ENCODE results near the gene FAM168A. TPM values are rescaled to one million over a fixed set of nuclear protein-coding genes. Genes with fewer than 3 reads are reported as not detected.

The FAM168A gene
- total and polyA plus RNA-seq, 3 donors from 2014 or later: 20.1 to 30.2 (median 29.8) TPM

GRCh38 chr11:73623686-73624085 lies 25.8 kb upstream of the FAM168A start:
- Histone ChIP-seq H3K27me3 (no peaks in the 10 kb centered on the region), H3K36me3 (ENCODE audit: low read depth, missing control alignments) (no peaks in the 10 kb centered on the region), H3K27ac (no peak overlapping the region), H3K4me3 (no peak overlapping the region), H3K9me3 (no peaks in the 10 kb centered on the region), H3K4me1 (peaks cover 8% of the 10 kb centered on the region)
- TF ChIP-seq POLR2A (IDR thresholded peaks at IDR 0.05) (no peak), CTCF (IDR thresholded peaks at IDR 0.05) (no peak)
- 43 to 53% methylated on average over 3 of the region's 3 CpGs for WGBS, 2 donors
- intact Hi-C loops (cut with DNase I; ENCODE audit: low total_unique reads): no loop called here
- DNase-seq: no peak

DNA sequence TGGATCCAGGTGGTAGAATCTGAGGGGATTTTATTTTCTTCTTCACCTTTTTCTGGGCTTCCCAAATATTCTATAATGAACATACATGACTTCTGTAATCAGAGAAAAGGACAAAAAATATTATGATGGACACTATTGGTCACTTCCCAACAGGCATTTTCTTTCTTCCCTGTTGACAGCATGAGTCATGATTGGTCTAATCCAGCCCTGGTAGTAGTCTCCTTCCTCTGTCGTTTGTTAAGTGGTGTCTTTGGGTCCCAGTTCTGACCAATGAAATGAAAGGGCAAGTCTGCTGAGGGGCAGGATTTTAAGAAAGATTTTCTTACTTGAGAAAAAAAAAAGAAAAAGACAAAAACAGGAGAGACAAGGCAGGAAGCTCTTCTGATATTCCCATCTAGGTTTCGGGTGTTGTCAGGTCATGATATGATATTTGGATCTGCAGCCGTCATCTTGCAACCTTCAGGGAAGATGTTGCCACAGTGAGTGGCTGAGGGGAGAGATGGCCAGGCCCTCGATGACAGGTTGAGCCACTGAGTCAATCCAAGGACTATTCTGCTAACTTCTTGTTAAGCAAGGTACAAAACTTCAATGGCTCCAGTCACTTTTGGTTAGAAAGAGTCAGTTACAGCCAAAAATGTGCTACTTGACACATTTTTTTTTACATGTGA lies 25.1 kb upstream of the FAM168A start:
- Histone ChIP-seq H3K36me3 (ENCODE audit: low read depth, missing control alignments) (no peaks in the 10 kb centered on the region), H3K4me3 (no peak overlapping the region), H3K4me1 (peaks cover 8% of the 10 kb centered on the region), H3K27ac (no peak overlapping the region), H3K27me3 (no peaks in the 10 kb centered on the region), H3K9me3 (no peaks in the 10 kb centered on the region)
- no peak for TF ChIP-seq POLR2A (IDR thresholded peaks at IDR 0.05)
- TF ChIP-seq CTCF (IDR thresholded peaks at IDR 0.05): no peak
- 65 to 79% methylated on average over 4 of the region's 4 CpGs for WGBS, 2 donors
- no peak for DNase-seq
- intact Hi-C loops (cut with DNase I; ENCODE audit: low total_unique reads): no loop called here

GRCh38 chr11:73614591-73614990 lies 16.7 kb upstream of the FAM168A start:
- no peaks in the 10 kb centered on the region for H3K4me1 ChIP-seq
- intact Hi-C loops (cut with DNase I; ENCODE audit: low total_unique reads): no loop called here
- no peak for DNase-seq
- no peaks in the 10 kb centered on the region for H3K36me3 ChIP-seq (ENCODE audit: low read depth, missing control alignments)
- no peaks in the 10 kb centered on the region for H3K9me3 ChIP-seq
- no peak overlapping the region for H3K27ac ChIP-seq
- TF ChIP-seq CTCF (IDR thresholded peaks at IDR 0.05) (no peak), POLR2A (IDR thresholded peaks at IDR 0.05) (no peak)
- no peaks in the 10 kb centered on the region for H3K27me3 ChIP-seq
- no peak overlapping the region for H3K4me3 ChIP-seq

GRCh38 chr11:73612601-73613140 lies 14.8 kb upstream of the FAM168A start:
- intact Hi-C loops (cut with DNase I; ENCODE audit: low total_unique reads): no loop called here
- Histone ChIP-seq H3K4me1 (no peaks in the 10 kb centered on the region), H3K4me3 (no peak overlapping the region), H3K36me3 (ENCODE audit: low read depth, missing control alignments) (no peaks in the 10 kb centered on the region), H3K9me3 (no peaks in the 10 kb centered on the region), H3K27me3 (no peaks in the 10 kb centered on the region), H3K27ac (no peak overlapping the region)
- TF ChIP-seq CTCF (IDR thresholded peaks at IDR 0.05) (no peak), POLR2A (IDR thresholded peaks at IDR 0.05) (no peak)
- WGBS, 2 donors: 84 to 98% methylated on average over 5 of the region's 5 CpGs
- DNase-seq: no peak
